ENCODE results near the gene FAM241A. TPM values are rescaled to one million over a fixed set of nuclear protein-coding genes. Genes with fewer than 3 reads are reported as not detected.

FAM241A gene
- total RNA-seq, 1 donor from 2014 or later, result 0.09 TPM

DNA sequence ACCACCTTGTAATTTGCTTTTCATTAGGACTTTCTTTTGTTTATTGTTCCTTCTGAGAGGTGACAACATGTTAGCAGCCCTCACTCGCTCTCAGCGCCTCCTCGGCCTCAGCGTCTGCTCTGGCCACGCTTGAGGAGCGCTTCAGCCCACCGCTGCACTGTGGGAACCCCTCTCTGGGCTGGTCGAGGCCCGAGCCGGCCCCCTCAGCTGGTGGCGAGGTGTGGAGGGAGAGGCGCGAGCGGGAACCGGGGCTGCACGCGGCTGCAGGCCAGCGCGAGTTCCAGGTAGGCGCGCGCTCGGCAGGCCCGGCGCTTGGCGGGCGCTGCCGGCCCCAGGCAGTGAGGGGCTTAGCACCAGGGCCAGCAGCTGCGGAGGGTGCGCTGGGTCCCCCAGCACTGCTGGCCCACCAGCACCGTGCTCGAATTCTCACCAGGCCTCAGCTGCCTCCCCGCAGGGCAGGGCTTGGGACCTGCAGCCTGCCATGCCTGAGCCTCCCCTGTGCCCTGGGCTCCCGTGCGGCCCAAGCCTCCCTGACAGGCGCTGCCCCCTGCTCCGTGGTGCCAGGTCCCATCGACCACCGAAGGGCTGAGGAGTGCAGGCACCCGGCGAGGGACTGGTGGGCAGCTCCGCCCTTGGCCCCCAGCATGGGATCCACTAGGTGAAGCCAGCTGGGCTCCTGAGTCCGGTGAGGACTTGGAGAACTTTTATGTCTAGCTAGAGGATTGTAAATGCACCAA lies 77.1 kb downstream of the FAM241A start:
- Mint-ChIP-seq H3K27ac (ENCODE audit: unreplicated experiment) (no peak overlapping the region), H3K27me3 (ENCODE audit: low read depth) (no peaks in the 10 kb centered on the region), H3K36me3 (ENCODE audit: low read depth) (no peaks in the 10 kb centered on the region), H3K9me3 (no peaks in the 10 kb centered on the region), H3K4me3 (no peak overlapping the region), H3K4me1 (no peaks in the 10 kb centered on the region)
- DNase-seq (ENCODE audit: low read depth, low spot score), result no peak
- TF ChIP-seq, protein P1, sequence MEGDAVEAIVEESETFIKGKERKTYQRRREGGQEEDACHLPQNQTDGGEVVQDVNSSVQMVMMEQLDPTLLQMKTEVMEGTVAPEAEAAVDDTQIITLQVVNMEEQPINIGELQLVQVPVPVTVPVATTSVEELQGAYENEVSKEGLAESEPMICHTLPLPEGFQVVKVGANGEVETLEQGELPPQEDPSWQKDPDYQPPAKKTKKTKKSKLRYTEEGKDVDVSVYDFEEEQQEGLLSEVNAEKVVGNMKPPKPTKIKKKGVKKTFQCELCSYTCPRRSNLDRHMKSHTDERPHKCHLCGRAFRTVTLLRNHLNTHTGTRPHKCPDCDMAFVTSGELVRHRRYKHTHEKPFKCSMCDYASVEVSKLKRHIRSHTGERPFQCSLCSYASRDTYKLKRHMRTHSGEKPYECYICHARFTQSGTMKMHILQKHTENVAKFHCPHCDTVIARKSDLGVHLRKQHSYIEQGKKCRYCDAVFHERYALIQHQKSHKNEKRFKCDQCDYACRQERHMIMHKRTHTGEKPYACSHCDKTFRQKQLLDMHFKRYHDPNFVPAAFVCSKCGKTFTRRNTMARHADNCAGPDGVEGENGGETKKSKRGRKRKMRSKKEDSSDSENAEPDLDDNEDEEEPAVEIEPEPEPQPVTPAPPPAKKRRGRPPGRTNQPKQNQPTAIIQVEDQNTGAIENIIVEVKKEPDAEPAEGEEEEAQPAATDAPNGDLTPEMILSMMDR (conservative IDR thresholded peaks at IDR 0.05), result no peak

DNA sequence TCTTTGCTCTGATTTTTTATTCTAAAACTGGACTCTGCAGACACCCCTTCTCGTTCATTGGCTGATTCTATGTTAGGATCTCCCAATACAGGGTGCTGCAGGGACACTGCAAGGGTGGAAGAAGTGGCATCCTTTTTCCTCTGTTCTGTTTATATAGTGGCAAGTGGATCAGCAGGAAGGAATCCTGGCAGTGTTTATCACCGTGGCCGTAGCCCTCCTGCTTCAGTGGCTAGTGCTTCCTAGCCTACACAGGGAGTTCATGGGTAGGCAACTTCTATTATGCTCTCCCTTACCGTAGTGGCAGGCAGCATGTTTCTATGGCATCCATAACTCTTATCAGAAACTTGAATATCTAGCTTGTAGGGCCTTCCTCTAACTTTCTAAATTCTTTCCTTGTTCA lies 79.9 kb downstream of the FAM241A start:
- TF ChIP-seq, protein P1 (conservative IDR thresholded peaks at IDR 0.05), result no peak
- H3K27me3 Mint-ChIP-seq (ENCODE audit: low read depth), result no peaks in the 10 kb centered on the region
- no peak for DNase-seq (ENCODE audit: low read depth, low spot score)
- H3K4me1 Mint-ChIP-seq, result peaks cover 1% of the 10 kb centered on the region
- H3K4me3 Mint-ChIP-seq, result no peak overlapping the region
- no peaks in the 10 kb centered on the region for H3K9me3 Mint-ChIP-seq
- H3K36me3 Mint-ChIP-seq (ENCODE audit: low read depth), result no peaks in the 10 kb centered on the region
- H3K27ac Mint-ChIP-seq (ENCODE audit: unreplicated experiment), result no peak overlapping the region

- TF ChIP-seq, protein P1 (conservative IDR thresholded peaks at IDR 0.05), result no peak
- peaks cover 33% of the 10 kb centered on the region for H3K4me1 Mint-ChIP-seq
- DNase-seq (ENCODE audit: low read depth, low spot score), result peak; percentile 97
- H3K4me3 Mint-ChIP-seq, result peak overlapping the region; percentile 98
- no peaks in the 10 kb centered on the region for H3K27me3 Mint-ChIP-seq (ENCODE audit: low read depth)
- H3K9me3 Mint-ChIP-seq, result no peaks in the 10 kb centered on the region
- H3K27ac Mint-ChIP-seq (ENCODE audit: unreplicated experiment), result peak overlapping the region; percentile 99
- no peaks in the 10 kb centered on the region for H3K36me3 Mint-ChIP-seq (ENCODE audit: low read depth)
Measured at GRCh38 chr4:112230879-112231778, 85.9 kb downstream of the FAM241A start.

- Mint-ChIP-seq H3K27ac (ENCODE audit: unreplicated experiment) (peak within 1 kb of the TSS; percentile 99), H3K9me3 (no peaks in the 10 kb centered on the region), H3K4me1 (peaks cover 33% of the 10 kb centered on the region), H3K27me3 (ENCODE audit: low read depth) (no peaks in the 10 kb centered on the region), H3K36me3 (ENCODE audit: low read depth) (no peaks in the 10 kb centered on the region), H3K4me3 (peak within 1 kb of the TSS; percentile 98)
- DNase-seq (ENCODE audit: low read depth, low spot score), result peak; percentile 85
- TF ChIP-seq, protein P1 (conservative IDR thresholded peaks at IDR 0.05), result peak; percentile 55
Measured at GRCh38 chr4:112231779-112232713, 86.8 kb downstream of the FAM241A start, which contains the start of gene AP1AR. Gene AP1AR (plus strand): TSS chr4:112231787. CDS start chr4:112232092, 305 bp downstream.
